T-helper 1 cell treated with Interleukin-12 subunit alpha and Interleukin-12 subunit beta and Interleukin-4 antibody, amounts not matched to agents 30 μg/mL and 1 μg/mL, for 36 hours (primary cell): ENCODE results near the gene KCNMB1.

Experiments used
- H3K27ac Mint-ChIP-seq: one replicate; pipeline ENCODE4 v1.8.0; 2021; ENCODE audit warnings: mild to moderate bottlenecking, mixed read lengths
- H3K27me3 Mint-ChIP-seq: one replicate; pipeline ENCODE4 v1.8.0; 2021; ENCODE audit warnings: low read depth, mixed read lengths
- H3K36me3 Mint-ChIP-seq: one replicate; pipeline ENCODE4 v1.8.0; 2021; ENCODE audit warnings: low read depth, mixed read lengths
- H3K4me1 Mint-ChIP-seq: one replicate; pipeline ENCODE4 v1.8.0; 2021; ENCODE audit warnings: low read depth, mixed read lengths
- H3K4me3 Mint-ChIP-seq: one replicate; pipeline ENCODE4 v1.8.0; 2021; ENCODE audit warnings: mild to moderate bottlenecking, moderate library complexity, mixed read lengths
- H3K9me3 Mint-ChIP-seq: one replicate; pipeline ENCODE4 v1.8.0; 2021; ENCODE audit warnings: mixed read lengths

KCNMB1 gene

DNA sequence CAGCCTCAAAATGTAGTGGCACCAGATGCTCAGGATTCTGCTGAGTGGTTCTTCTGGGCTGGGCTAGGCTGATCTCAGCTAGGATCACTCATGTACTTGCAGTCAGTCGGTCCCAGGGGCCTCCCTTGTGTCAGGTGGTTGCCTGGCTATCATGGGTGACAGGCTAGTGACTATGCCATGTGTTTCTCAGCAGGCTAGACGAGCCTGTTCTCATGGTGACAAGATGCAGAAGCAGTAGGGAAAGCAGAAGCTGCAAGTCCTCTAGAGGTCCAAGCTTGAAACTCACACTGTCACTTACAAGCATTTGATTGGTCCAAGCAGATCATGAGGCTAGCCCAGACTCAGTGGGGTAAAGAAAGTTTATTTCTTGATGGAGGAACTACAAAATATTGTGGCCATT is 15.2 kb upstream of the KCNMB1 start:
- peaks cover 3% of the 10 kb centered on the region for H3K9me3 Mint-ChIP-seq

DNA sequence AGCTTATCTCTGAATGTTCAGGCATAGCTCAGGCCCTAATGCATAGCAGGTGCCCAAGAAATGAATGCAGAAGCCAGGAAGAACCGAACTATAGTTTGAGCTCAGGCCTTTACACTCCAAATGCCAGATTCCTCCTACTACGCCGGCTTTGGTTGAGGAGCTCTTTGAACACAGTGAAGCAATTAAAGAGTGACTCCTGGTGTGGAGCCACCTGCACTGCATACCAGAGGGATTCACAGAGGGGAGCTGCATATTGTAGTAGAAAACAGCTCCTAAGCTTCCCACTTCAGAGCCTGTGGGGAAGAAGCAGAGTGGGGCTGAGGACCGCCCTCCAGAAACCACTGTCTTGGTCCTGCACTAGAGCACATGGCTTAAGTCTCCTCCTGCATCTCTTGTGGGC is 14.5 kb upstream of the KCNMB1 start:
- no peaks in the 10 kb centered on the region for H3K36me3 Mint-ChIP-seq
- no peak overlapping the region for H3K4me3 Mint-ChIP-seq
- H3K9me3 Mint-ChIP-seq: peaks cover 3% of the 10 kb centered on the region
- peaks cover 43% of the 10 kb centered on the region for H3K27me3 Mint-ChIP-seq
- no peak overlapping the region for H3K27ac Mint-ChIP-seq
- H3K4me1 Mint-ChIP-seq: no peaks in the 10 kb centered on the region

More for the DNA sequence above, 15.2 kb upstream of the KCNMB1 start:
- H3K27me3 Mint-ChIP-seq: peaks cover 40% of the 10 kb centered on the region
- H3K27ac Mint-ChIP-seq: no peak overlapping the region
- no peaks in the 10 kb centered on the region for H3K36me3 Mint-ChIP-seq
- no peak overlapping the region for H3K4me3 Mint-ChIP-seq
- no peaks in the 10 kb centered on the region for H3K4me1 Mint-ChIP-seq

DNA sequence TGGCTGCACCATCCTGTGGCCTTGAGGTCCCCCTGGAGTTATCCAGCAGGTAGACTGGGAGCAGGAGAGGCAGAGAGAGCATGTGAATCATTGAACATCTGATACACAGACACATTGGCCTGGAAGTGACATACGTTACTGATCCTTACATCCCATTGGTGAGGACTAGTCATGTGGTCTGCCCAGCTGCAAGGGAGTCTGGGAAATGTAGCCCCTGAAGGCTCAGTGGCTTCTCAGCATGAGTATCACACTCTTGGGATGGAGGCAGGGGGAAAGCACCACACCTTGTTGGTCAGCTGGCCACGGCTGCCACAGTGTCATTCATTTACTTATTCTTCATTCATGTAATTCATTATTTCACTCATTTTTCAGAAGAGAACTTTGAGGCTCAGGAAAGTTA is 13.3 kb upstream of the KCNMB1 start:
- Mint-ChIP-seq H3K4me3 (no peak overlapping the region), H3K27me3 (peaks cover 46% of the 10 kb centered on the region), H3K4me1 (no peaks in the 10 kb centered on the region), H3K27ac (no peak overlapping the region), H3K36me3 (no peaks in the 10 kb centered on the region), H3K9me3 (peaks cover 3% of the 10 kb centered on the region)

DNA sequence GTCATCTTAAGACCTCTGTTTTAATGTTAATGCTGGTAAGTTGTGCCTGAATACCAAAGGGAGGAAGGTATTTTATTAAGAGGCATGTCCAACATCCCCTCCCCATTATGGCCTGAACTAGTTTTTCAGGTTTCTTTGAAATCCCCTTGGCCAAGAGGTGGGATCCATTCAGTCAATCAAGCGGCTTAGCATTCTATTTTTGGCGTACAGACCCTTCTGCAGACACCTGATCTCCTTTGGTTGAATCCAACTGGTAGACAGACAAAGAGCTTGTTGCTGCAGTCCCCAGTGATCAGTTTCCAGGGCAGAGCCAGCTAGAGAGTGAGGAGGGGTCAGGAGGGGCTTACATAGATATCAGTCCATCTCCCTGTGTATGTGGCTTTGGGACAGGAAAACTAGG is 7.9 kb upstream of the KCNMB1 start:
- Mint-ChIP-seq H3K4me1 (peaks cover 11% of the 10 kb centered on the region), H3K27me3 (peaks cover 47% of the 10 kb centered on the region), H3K36me3 (no peaks in the 10 kb centered on the region), H3K4me3 (no peak overlapping the region), H3K9me3 (peaks cover 2% of the 10 kb centered on the region), H3K27ac (no peak overlapping the region)

DNA sequence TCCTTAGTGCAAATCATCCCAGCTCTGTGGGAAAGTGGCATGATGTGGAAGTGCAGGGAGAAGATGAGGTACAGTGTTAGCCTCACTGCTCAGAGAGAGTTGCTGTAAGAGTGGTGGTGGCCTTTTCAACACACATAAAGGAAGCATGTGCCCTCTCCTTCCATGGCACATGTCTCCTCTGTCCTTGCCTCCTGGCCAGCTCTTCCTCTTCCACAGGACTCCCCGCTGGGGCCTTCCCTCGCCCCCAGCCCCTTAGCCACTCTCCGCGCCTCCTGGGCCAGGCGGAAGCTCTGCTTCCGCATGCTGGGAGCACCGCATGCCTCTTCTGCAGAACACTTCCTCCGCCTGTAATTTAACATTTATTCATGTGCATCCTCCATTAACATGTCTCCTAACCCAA is 4.8 kb upstream of the KCNMB1 start:
- Mint-ChIP-seq H3K27ac (no peak overlapping the region), H3K4me1 (peaks cover 11% of the 10 kb centered on the region), H3K4me3 (peak overlapping the region; percentile 2), H3K27me3 (peaks cover 40% of the 10 kb centered on the region), H3K36me3 (no peaks in the 10 kb centered on the region), H3K9me3 (no peaks in the 10 kb centered on the region)

DNA sequence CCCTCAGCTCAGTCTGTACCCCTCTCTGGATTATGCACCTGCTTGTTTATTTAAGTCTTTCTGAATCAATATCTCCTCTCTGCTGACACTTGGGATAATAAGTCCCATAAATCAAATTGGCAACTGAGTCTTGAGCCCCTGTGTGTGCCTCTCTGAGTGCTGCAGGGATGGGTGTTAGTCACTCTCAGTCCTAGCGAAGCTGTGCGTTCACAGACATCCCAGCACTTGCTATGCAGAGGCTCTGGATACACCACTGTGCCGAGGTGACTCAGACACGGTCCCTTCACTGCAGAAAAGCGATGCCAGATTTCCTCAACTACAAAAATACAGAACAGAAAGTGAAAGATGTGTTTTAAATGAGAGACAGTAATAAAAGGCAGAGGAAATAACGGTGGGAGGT is 4.1 kb upstream of the KCNMB1 start:
- Mint-ChIP-seq H3K4me1 (peaks cover 11% of the 10 kb centered on the region), H3K9me3 (no peaks in the 10 kb centered on the region), H3K27me3 (peaks cover 36% of the 10 kb centered on the region), H3K4me3 (peak overlapping the region; percentile 68), H3K27ac (peak overlapping the region; percentile 23), H3K36me3 (no peaks in the 10 kb centered on the region)

DNA sequence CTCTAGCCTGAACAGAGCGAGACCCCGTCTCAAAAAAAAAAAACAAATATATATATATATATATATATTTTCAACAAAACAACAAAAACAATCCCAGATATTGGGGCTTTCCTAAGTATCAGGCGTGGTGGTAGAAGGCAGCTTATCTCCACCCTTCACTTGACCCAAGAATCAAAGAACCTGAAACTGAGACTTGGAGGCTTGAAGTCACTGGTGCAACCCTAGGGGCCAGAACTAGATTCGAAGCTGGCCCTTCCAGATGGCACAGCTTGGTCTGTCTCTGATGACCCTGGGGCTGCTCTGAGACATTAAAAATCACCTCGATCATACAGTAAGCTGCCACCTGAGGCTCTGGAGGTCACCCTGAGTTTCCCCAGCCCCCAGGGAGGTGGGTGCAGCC is 1.3 kb upstream of the KCNMB1 start:
- Mint-ChIP-seq H3K4me1 (peaks cover 11% of the 10 kb centered on the region), H3K27ac (no peak overlapping the region), H3K9me3 (no peaks in the 10 kb centered on the region), H3K4me3 (no peak overlapping the region), H3K36me3 (no peaks in the 10 kb centered on the region), H3K27me3 (peaks cover 22% of the 10 kb centered on the region)

DNA sequence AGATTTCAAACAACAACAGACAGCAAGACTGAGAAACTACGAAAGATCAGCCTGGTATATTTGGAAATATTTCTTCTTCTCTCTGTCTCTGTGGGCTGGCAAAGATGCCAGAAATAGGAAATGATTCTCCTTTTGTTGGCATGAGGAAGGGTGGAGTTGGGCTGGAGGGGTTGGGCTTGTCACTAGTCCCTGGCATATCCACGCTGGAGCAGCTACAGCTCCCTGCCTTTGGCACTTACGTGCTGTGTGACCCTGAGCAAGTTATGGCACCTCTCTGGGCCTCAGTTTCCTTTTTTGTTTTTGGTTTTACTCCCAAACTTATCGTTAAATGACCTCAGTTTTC is 354 bp upstream of the KCNMB1 start:
- H3K4me1 Mint-ChIP-seq: peaks cover 11% of the 10 kb centered on the region
- H3K27me3 Mint-ChIP-seq: peaks cover 24% of the 10 kb centered on the region
- H3K27ac Mint-ChIP-seq: no peak overlapping the region
- no peak overlapping the region for H3K4me3 Mint-ChIP-seq
- H3K36me3 Mint-ChIP-seq: no peaks in the 10 kb centered on the region
- no peaks in the 10 kb centered on the region for H3K9me3 Mint-ChIP-seq

DNA sequence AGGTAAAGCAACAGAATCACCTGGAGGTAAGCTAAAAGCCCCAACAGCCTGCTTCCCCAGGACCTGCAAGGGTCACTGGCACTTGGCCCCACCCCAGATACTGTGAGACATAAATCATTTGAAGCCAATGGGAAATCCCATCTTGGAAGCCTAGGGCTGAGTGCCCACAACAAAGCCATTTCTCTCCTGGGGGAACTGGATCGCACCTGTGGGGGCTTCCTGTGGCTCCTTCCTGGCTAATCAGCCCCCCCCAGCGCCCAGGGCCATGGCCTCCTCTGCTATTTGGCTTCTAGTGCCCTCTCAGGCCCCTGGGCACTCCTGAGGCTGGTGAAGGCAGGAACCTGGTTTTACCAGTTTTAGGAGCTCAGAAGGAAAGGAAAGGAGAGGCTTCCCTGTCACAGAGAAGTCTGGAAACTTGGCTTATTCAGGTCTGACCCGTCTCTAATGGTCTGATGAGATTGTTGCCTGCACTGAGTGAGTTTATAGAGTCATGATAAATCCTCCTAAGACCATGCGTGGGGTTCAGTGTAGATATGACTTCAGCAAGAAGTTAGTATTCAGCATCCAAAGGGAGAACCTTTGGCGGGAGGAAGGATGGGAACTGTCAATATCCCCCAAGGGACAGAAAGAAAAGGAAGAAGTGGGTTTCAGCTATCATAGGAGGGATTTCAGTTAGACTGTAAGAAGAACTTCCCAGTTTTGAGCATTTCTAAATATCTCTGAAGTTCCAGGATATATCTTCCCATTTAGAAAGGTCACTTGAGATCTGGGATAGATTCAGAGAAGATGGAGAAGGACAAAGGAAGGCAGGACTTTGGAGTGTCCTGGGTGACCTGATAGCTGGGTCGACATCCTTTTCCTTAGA is 1.2 kb downstream of the KCNMB1 start:
- Mint-ChIP-seq H3K27me3 (peaks cover 30% of the 10 kb centered on the region), H3K4me1 (peaks cover 1% of the 10 kb centered on the region), H3K36me3 (no peaks in the 10 kb centered on the region), H3K27ac (no peak overlapping the region), H3K4me3 (no peak overlapping the region), H3K9me3 (no peaks in the 10 kb centered on the region)

DNA sequence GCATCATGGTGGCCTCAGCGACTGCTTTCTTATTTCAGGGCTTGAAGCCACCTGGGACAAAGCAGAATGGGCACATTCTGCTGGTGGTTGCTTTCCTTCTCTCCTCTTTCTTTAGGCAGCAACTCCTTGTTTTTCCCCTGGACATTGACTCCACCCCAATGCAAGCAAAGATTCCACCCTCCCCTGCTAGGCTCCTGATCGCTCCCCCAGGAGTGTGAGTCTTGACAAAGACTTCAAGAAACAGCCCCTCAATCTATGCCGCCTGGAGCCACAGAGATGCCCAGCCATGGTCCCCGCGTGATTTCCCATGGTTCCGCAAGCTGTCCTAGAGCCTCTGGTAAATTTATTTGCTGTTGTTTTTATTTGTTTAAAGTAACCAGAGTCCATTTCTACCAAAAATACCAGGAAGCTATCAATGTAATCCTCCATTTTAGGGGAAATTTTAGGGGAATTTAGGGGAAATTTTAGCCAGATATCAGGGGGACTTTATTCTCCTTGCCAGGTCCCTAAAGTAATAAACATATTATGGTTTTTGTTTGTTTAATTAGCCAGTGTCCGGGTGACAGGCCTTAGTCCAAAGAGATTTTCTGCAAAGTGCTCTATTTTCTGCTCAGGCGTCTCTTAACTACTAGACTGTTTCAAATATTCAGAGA is 2.3 kb downstream of the KCNMB1 start:
- Mint-ChIP-seq H3K4me1 (no peaks in the 10 kb centered on the region), H3K27me3 (peaks cover 35% of the 10 kb centered on the region), H3K36me3 (no peaks in the 10 kb centered on the region), H3K4me3 (no peak overlapping the region), H3K27ac (no peak overlapping the region), H3K9me3 (no peaks in the 10 kb centered on the region)

DNA sequence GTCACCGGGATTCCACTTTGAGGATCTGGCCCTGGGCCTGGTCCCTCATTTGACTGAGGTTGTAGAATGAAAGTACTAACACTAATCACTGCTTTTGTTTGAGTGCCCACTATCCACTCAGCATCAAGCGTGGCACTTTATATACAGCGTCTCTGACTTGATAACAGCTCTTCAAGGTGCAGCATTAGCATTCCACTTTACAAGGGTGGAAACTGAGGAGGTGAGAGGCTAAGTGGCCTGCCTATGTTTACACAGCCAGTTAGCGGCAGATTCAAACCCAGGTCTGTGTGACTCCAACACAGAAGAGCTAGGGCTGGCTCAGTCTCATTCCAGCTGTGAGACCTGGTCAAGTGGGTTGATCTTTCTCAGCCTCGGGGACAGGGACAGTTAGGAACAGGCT is 5.9 kb downstream of the KCNMB1 start:
- Mint-ChIP-seq H3K36me3 (no peaks in the 10 kb centered on the region), H3K4me3 (no peak overlapping the region), H3K27me3 (peaks cover 29% of the 10 kb centered on the region), H3K27ac (no peak overlapping the region), H3K4me1 (no peaks in the 10 kb centered on the region), H3K9me3 (no peaks in the 10 kb centered on the region)

DNA sequence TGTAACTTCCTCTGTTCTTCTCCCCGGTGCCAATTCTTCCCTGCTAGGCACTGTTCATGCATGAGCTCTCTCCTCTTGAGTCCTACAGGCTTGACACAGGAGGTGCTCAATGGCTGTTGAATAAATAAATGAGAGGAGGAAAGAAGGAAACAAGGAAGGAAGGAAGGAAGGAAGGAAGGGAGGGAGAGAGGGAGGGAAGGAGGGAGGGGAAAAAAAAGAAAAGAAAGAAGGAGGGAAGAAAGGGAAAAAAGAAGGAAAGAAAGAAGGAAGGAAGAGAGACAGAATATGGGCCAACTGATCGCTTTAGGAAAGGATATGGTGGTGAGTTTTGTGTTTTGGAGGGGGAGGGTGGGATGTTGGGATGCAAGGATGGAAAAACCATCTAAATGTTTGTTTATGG is 6.4 kb downstream of the KCNMB1 start:
- no peaks in the 10 kb centered on the region for H3K9me3 Mint-ChIP-seq
- H3K36me3 Mint-ChIP-seq: no peaks in the 10 kb centered on the region
- H3K4me1 Mint-ChIP-seq: no peaks in the 10 kb centered on the region
- no peak overlapping the region for H3K4me3 Mint-ChIP-seq
- no peak overlapping the region for H3K27ac Mint-ChIP-seq
- peaks cover 25% of the 10 kb centered on the region for H3K27me3 Mint-ChIP-seq

DNA sequence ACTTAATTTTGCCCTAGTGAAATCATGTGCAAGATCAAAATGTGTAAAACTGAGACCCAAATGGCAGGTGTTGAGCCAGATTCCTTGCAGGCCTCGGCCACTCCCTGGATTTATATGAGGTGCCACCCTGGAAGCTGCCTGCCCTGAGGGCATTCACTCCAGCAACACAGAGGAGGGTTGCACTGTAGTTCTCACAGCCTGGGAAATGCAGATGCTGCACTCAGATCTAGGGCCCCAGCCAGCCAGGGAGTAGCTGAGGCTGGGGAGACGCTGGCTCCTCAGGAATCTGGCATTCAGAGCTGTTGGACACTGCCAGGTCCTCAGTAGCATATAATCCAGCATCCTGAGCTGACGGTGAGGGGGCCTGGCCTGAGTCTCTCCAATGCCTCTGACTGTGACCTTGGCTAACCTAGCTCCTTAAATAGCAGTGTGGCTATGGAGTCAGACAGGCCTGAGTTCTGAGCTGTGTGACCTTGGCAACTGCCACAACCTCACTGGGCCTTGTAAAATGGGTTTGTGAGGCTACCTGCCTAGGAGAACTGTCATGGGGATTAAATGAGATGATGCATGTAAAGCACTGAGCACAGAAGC is 8.7 kb downstream of the KCNMB1 start:
- Mint-ChIP-seq H3K4me3 (no peak overlapping the region), H3K36me3 (no peaks in the 10 kb centered on the region), H3K27me3 (peaks cover 28% of the 10 kb centered on the region), H3K4me1 (no peaks in the 10 kb centered on the region), H3K27ac (no peak overlapping the region), H3K9me3 (no peaks in the 10 kb centered on the region)

DNA sequence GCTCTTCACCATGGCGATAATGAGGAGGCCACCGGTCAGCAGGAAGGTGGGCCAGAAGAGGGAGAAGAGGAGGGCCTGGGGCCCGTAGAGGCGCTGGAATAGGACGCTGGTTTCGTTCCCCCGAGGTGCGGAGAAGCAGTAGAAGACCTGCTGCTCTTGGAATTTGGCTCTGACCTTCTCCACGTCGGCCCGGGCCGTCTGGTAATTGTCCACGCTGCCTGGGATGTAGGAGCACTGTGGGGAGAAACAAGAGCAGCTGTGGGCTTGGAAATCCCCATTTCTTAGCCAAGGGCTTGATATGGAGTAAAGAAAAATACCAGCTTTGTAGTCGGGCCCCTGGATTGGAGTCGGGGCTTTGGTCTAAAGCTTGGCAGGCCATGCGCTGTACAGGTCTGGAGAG is 10.4 kb downstream of the KCNMB1 start:
- Mint-ChIP-seq H3K27ac (no peak overlapping the region), H3K4me3 (no peak overlapping the region), H3K9me3 (no peaks in the 10 kb centered on the region), H3K4me1 (no peaks in the 10 kb centered on the region), H3K27me3 (peaks cover 26% of the 10 kb centered on the region), H3K36me3 (no peaks in the 10 kb centered on the region)

DNA sequence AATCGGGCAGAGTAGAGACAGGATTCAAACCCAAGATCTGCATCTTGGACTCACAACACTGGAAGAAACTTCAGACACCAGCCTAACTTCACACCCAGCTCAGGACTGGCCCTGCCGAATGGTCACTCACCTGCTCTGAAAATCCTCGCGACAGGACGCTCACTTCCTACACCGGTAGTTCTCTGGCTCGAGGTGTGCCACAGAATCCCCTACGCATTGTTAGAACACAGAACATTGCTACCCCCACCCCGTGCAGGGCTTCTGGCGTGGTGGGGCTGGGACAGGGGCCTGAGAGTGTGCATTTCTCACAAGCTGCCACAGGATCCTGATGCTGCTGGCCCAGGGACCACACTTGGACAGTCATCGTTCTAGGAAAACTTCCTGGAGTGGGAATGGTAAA is 12.1 kb downstream of the KCNMB1 start:
- H3K27ac Mint-ChIP-seq: no peak overlapping the region
- no peaks in the 10 kb centered on the region for H3K4me1 Mint-ChIP-seq
- H3K27me3 Mint-ChIP-seq: peaks cover 30% of the 10 kb centered on the region
- no peaks in the 10 kb centered on the region for H3K36me3 Mint-ChIP-seq
- H3K9me3 Mint-ChIP-seq: no peaks in the 10 kb centered on the region
- H3K4me3 Mint-ChIP-seq: no peak overlapping the region
